Measurements from ENCODE around the gene MNX1.

The MNX1 gene

GRCh38 chr7:157028199-157028903, 17.9 kb upstream of the MNX1 start:
- no peak for FAIRE-seq
- no peak for TF ChIP-seq TAF1 (IDR thresholded peaks at IDR 0.05; ENCODE audit: borderline replicate concordance, low read depth, low read length)
- DNase-seq (ENCODE audit: insufficient read length): no peak

- DNase-seq (ENCODE audit: insufficient read length) (no peak), FAIRE-seq (no peak)
Observed at GRCh38 chr7:157027568-157028198, 17.2 kb upstream of the MNX1 start.

DNA sequence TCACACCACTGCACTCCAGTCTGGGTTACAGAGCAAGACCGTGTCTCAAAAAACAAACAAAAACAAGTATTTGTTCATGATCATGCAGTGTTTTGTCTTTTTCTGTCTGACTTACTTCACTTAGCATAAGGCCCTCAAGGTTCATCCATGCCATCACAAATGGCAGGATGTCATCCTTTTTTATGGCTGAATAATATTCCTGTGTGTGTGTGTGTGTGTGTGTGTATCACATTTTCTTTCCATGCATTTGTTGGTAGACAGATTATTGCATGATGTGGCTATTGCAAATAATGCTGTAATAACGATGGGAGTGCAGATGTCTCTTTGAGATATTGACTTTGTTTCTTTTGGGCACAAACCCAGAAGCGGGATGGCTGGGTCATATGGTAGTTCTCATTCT, 14.3 kb upstream of the MNX1 start:
- TF ChIP-seq TAF1 (IDR thresholded peaks at IDR 0.05; ENCODE audit: borderline replicate concordance, low read depth, low read length) (no peak), POLR2AphosphoS5 (IDR thresholded peaks at IDR 0.05; ENCODE audit: low read depth, low read length) (no peak)
- no peak for FAIRE-seq
- DNase-seq (ENCODE audit: insufficient read length): no peak

More at GRCh38 chr7:157027568-157028198, 17.2 kb upstream of the MNX1 start:
- TF ChIP-seq POLR2A (IDR thresholded peaks at IDR 0.05; ENCODE audit: low read depth, low read length): no peak
- TF ChIP-seq TAF1 (IDR thresholded peaks at IDR 0.05; ENCODE audit: borderline replicate concordance, low read depth, low read length): no peak
- no peak for TF ChIP-seq POLR2AphosphoS5 (IDR thresholded peaks at IDR 0.05; ENCODE audit: low read depth, low read length)

- TF ChIP-seq TAF1 (IDR thresholded peaks at IDR 0.05; ENCODE audit: borderline replicate concordance, low read depth, low read length): no peak
- TF ChIP-seq POLR2A (IDR thresholded peaks at IDR 0.05; ENCODE audit: low read depth, low read length): no peak
- TF ChIP-seq POLR2AphosphoS5 (IDR thresholded peaks at IDR 0.05; ENCODE audit: low read depth, low read length): no peak
- FAIRE-seq: no peak
- no peak for DNase-seq (ENCODE audit: insufficient read length)
Observed at GRCh38 chr7:157023589-157023905, 13.1 kb upstream of the MNX1 start.

- no peak for FAIRE-seq
Observed at GRCh38 chr7:157022681-157023588, 12.5 kb upstream of the MNX1 start.

GRCh38 chr7:157021871-157022680, 11.6 kb upstream of the MNX1 start:
- no peak for TF ChIP-seq POLR2AphosphoS5 (IDR thresholded peaks at IDR 0.05; ENCODE audit: low read depth, low read length)
- TF ChIP-seq POLR2A (IDR thresholded peaks at IDR 0.05; ENCODE audit: low read depth, low read length): no peak
- TF ChIP-seq TAF1 (IDR thresholded peaks at IDR 0.05; ENCODE audit: borderline replicate concordance, low read depth, low read length): no peak
- FAIRE-seq (no peak), DNase-seq (ENCODE audit: insufficient read length) (no peak)

More at GRCh38 chr7:157022681-157023588, 12.5 kb upstream of the MNX1 start:
- DNase-seq (ENCODE audit: insufficient read length): no peak
- no peak for TF ChIP-seq POLR2A (IDR thresholded peaks at IDR 0.05; ENCODE audit: low read depth, low read length)
- no peak for TF ChIP-seq POLR2AphosphoS5 (IDR thresholded peaks at IDR 0.05; ENCODE audit: low read depth, low read length)
- no peak for TF ChIP-seq TAF1 (IDR thresholded peaks at IDR 0.05; ENCODE audit: borderline replicate concordance, low read depth, low read length)

GRCh38 chr7:157021071-157021870, 10.8 kb upstream of the MNX1 start:
- DNase-seq (ENCODE audit: insufficient read length): no peak
- no peak for FAIRE-seq
- TF ChIP-seq POLR2A (IDR thresholded peaks at IDR 0.05; ENCODE audit: low read depth, low read length) (no peak), TAF1 (IDR thresholded peaks at IDR 0.05; ENCODE audit: borderline replicate concordance, low read depth, low read length) (no peak), POLR2AphosphoS5 (IDR thresholded peaks at IDR 0.05; ENCODE audit: low read depth, low read length) (no peak)

GRCh38 chr7:157020514-157021070, 10.1 kb upstream of the MNX1 start:
- TF ChIP-seq TAF1 (IDR thresholded peaks at IDR 0.05; ENCODE audit: borderline replicate concordance, low read depth, low read length) (no peak), POLR2A (IDR thresholded peaks at IDR 0.05; ENCODE audit: low read depth, low read length) (no peak), POLR2AphosphoS5 (IDR thresholded peaks at IDR 0.05; ENCODE audit: low read depth, low read length) (no peak)
- no peak for DNase-seq (ENCODE audit: insufficient read length)
- no peak for FAIRE-seq

GRCh38 chr7:157019718-157020451, 9.4 kb upstream of the MNX1 start:
- TF ChIP-seq POLR2AphosphoS5 (IDR thresholded peaks at IDR 0.05; ENCODE audit: low read depth, low read length) (no peak), POLR2A (IDR thresholded peaks at IDR 0.05; ENCODE audit: low read depth, low read length) (no peak), TAF1 (IDR thresholded peaks at IDR 0.05; ENCODE audit: borderline replicate concordance, low read depth, low read length) (no peak)
- DNase-seq (ENCODE audit: insufficient read length): no peak
- no peak for FAIRE-seq
